Stomach (tissue), 4 donors: ENCODE measurements around the gene GALNT2.

Experiments used
- CTCF ChIP-seq, 7 experiments: fragments of 450-650 bp in 4 of 7; fragments of 200-600 bp in 3 of 7; sonication (generic) in 3 of 7; IDR thresholded peaks; one replicate each; pipeline ENCODE4 v1.5.1; 2016 to 2019; ENCODE audit warnings: antibody characterized with exemption in 7 of 7, control low read depth in 2 of 7, mild to moderate bottlenecking in 1 of 7
- EP300 ChIP-seq: sonication (generic); formaldehyde crosslinking; IDR thresholded peaks from one replicate; pipeline ENCODE4 v1.6.1; 2017; ENCODE audit warnings: antibody characterized with exemption

GRCh38 chr1:230114237-230114651, 47.2 kb downstream of the GALNT2 start:
- no peak for TF ChIP-seq CTCF (IDR thresholded peaks at IDR 0.05)
- TF ChIP-seq EP300: no peak
